DOHH2 (cell line): ENCODE data around the gene BLID.

Source experiments
- EZH2phosphoT487 ChIP-seq: fragments of 200-600 bp; sonication (generic); IDR thresholded peaks from 2 replicates; pipeline ENCODE4 v1.6.1; 2017; ENCODE audit warnings: borderline replicate concordance, mild to moderate bottlenecking, antibody characterized with exemption, low read length, moderate library complexity, mixed read lengths
- TF ChIP-seq, protein P1 (sequence below): fragments of 200-600 bp; sonication (generic); IDR thresholded peaks from one replicate; pipeline ENCODE4 v1.5.1; 2014; ENCODE audit warnings: antibody characterized with exemption, mild to moderate bottlenecking, low read depth, low read length; ENCODE audit not compliant: poor library complexity, severe bottlenecking

DNA sequence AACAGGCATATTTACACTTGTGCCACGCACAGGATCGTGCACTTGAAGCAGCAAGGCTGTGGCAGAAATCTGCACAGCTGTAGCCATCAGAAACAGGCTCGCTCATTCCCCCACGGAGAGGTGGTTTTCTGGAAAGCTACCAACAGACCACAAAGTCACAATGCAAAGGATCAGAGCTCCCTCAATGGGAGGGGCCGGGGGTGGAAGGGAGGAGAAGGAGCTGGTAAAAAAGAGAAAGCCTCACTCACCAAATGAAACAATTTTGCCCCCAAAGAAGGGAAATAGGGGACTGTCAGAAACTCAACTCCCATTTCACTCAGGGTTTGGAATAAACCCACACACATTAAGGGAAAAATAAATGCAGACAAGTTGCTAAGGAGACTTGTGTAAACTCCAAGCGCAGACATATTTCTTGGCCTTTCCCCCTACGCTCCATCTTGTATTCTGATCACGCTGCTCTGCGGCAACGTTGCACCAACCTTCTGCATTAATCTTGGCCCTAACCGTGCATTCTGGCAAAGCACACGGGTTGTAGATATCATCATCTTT is 43.2 kb upstream of the BLID start:
- TF ChIP-seq, protein P1, sequence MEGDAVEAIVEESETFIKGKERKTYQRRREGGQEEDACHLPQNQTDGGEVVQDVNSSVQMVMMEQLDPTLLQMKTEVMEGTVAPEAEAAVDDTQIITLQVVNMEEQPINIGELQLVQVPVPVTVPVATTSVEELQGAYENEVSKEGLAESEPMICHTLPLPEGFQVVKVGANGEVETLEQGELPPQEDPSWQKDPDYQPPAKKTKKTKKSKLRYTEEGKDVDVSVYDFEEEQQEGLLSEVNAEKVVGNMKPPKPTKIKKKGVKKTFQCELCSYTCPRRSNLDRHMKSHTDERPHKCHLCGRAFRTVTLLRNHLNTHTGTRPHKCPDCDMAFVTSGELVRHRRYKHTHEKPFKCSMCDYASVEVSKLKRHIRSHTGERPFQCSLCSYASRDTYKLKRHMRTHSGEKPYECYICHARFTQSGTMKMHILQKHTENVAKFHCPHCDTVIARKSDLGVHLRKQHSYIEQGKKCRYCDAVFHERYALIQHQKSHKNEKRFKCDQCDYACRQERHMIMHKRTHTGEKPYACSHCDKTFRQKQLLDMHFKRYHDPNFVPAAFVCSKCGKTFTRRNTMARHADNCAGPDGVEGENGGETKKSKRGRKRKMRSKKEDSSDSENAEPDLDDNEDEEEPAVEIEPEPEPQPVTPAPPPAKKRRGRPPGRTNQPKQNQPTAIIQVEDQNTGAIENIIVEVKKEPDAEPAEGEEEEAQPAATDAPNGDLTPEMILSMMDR: no peak
- TF ChIP-seq EZH2phosphoT487: no peak
